Ramos (cell line): ENCODE data around the gene TM6SF1.
"Not testable (repeated sequence)": the region's sequence is repeated elsewhere in the genome, so short reads cannot be mapped to it uniquely, and the experiment has no call there.

Experiments
- in situ Hi-C: fragments of 300-500 bp; cut with MboI; formaldehyde crosslinking; loops from one replicate; pipeline ENCODE4 v1.14.3; 2022; ENCODE audit warnings: low sequenced_read_pairs; ENCODE audit not compliant: unreplicated experiment

TM6SF1 gene

DNA sequence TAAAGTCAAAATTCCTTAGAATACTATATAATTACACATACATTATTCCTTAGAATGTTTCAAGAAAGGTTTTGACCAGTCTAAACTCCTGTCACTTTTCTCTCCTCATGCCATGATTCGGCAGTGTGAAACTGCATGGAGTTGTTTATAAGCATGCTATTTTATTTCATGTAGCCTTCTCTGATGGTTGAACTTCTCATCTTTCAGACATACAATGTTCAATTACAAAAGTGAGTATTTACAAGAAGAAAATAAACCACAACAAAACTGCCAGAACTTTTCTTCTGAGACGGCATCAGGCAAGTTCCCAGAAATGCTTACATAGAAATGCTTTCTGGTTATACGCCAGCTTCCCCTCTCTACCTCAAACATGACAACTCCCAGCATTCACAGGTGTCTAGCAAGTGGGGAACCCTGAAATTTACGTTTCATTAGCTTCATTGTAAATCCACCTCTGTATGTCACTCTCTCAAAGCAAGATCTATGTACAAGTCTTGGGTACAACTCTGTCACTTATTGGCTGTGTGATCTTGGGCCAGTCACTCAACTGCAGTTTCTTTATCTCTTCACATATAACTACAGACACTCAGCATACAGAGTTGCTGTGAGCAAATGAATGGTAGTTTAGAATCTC is 57.4 kb downstream of the TM6SF1 start:
- in situ Hi-C loops, result no loop called here

DNA sequence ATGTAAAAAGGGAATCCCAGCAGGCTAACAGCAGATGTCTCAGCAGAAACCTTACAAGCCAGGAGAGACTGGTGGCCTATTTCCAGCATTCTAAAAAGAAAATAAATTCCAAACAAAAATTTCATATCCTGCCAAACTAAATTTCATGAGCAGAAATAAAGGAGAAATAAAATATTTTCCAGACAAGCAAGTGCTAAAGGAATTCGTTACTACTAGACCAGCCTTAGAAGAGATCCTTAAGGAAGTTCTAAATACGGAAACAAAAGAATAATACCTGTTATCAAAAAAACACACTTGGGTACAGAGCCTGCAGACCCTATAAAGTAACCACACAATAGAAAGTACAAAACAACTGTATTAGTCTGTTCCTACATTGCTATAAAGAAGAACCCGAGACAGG is 58.8 kb downstream of the TM6SF1 start:
- in situ Hi-C loops, result no loop called here

DNA sequence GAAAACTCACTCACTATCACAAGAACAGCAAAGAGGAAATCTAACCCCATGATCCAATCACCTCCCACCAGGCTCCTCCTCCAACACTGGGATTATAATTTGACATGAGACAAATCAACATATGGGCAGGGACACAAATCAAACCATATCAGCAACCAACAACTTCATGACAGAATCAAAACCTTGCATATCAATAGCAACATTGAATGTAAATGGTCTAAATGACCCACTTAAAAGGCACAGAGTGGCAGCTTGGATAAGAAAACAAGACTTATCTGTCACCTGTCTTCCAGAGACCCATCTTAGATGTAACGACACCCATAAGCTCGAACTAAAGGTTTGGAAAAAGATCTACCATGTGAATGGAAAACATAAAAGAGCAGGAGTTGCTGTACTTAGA is 59.4 kb downstream of the TM6SF1 start:
- in situ Hi-C loops, result no loop called here

DNA sequence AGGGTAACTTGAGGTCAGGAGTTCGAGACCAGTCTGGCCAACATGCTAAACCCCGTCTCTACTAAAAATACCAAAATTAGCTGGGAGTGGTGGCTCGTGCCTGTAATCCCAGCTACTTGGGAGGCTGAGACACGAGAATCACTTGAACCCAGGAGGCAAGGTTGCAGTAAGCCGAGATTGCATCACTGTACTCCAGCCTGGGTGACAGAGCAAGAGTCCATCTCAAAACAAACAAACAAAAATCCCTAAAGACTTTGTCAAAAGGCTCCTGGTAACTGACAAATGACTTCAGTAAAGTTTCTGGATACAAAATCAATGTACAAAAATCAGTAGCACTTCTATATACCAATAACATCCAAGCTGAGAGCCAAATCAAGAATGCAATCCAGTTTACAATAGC is 62.1 kb downstream of the TM6SF1 start:
- in situ Hi-C loops, result not testable (repeated sequence)

DNA sequence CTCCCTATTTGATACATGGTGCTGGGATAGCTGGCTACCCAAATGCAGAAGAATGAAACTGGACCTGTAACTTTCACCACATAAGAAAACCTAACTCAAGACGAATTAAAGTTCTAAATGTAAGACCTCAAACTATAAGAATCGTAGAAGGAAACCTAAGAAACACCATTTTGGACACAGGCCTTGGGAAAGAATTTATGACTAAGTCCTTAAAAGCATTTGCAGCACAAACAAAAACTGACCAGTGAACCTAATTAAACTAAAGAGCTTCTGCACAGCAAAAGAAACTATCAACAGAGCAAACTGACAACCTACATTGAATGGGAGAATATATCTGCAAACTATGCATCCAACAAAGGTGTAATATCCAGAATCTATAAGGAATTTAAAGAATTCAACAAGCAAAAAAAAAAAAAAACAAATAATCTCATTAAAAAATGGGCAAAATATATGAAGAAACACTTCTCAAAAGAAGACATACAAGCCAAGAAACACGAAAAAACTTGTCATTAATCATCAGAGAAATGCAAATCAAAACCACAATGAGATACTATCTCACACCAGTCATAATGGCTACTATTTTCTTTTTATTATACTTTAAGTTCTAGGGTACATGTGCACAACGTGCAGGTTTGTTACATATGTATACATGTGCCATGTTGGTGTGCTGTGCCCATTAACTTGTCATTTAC is 63.2 kb downstream of the TM6SF1 start:
- in situ Hi-C loops, result no loop called here

DNA sequence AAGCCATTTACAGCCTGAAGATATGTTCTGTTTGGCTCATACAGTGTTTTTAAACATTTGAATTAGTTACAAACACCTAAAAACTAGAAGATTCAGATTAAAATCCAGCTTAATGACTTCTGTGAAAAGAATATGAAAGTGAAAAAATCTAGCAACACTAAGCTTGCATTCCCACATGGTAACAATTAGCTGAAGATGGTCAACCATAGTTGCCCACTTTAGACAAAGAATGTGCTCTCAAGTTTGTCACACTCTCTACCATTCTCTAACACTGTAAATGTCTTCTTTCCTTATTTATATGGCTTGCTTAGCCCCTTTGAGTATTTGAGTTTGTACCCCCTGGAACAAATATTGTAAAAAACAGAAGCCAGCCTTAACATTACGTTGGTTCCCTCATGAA is 67.4 kb downstream of the TM6SF1 start:
- in situ Hi-C loops, result no loop called here

DNA sequence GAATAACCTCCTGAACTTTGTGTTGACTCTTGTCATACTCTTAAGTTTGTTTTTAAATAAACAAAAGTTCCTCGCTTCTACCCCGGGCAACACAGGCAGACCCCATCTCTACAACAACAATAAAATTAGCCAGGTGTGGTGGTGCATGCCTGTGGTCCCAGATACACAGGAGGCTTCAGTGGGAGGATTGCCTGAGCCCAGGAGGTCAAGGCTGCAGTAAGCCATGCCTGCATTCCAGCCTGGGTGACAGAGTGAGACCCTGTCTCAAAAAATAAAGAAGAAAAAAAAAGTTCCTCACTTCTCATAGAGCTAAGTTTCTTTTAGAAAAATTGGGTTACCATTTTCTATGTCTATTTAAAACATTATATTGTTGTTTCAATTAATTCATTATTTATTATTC is 70.9 kb downstream of the TM6SF1 start:
- in situ Hi-C loops, result no loop called here

DNA sequence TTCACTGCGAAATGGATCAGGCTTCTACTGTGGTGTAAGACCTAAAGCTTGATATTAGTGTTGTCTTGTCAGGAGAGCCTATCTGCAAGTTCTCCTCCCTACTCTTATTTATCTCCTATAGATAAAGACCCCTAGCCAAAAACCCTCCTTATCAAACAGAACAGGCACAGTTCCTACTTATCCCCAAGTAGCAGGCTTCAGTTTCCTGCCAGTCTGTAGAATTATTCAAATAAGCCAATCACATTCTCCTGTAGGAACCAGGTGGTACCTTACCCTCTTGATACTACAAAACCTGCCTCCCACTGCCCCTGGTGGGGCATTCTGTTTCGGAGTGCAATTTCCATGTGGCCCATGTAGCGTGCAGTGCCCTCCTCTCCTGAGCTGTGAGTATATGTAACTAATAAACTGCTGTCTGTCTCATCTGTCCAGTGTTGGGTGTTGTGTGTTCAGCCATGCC is 71.5 kb downstream of the TM6SF1 start:
- in situ Hi-C loops, result no loop called here

DNA sequence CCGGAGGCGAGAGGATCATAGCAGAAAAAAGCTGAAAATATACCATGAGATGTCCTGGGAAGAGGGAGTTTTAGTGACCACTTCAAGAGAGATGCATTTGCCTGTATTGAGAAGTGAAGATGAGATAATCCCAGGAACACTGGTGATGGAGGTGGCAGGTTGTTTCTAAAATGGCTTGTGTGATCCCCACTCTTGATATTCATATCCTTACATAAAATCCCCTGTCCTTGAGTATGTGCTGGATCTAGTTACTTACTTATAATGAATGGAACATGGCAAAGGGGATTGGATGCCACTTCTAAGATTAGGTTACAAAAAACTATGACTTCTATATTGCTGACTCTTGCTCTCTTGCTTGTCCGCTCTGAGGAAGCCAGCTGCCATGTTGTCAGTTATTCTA is 78.1 kb downstream of the TM6SF1 start:
- in situ Hi-C loops, result no loop called here
